ENCODE results near the gene AXDND1. TPM values are rescaled to one million over a fixed set of nuclear protein-coding genes. Genes with fewer than 3 reads are reported as not detected.

The AXDND1 gene
- total and polyA plus RNA-seq, 2 of the 8 experiments (the other 6 are each of a cell fraction or from before 2014, with no cell fraction given): 0.61 TPM; not detected in 1

- no peak for TF ChIP-seq CHD7 (IDR thresholded peaks at IDR 0.05; ENCODE audit: insufficient replicate concordance, low read length)
- TF ChIP-seq YY1 (IDR thresholded peaks at IDR 0.05; ENCODE audit: low read depth, low read length): no peak
- TF ChIP-seq E2F6 (IDR thresholded peaks at IDR 0.05): no peak
- no peak for TF ChIP-seq FOSL1 (IDR thresholded peaks at IDR 0.05; ENCODE audit: insufficient read depth, low read depth, low read length)
- no peak for TF ChIP-seq CTBP2 (IDR thresholded peaks at IDR 0.05; ENCODE audit: borderline replicate concordance, insufficient read depth, insufficient read length, low read length)
- no peak for TF ChIP-seq TAF1 (IDR thresholded peaks at IDR 0.05; ENCODE audit: low read depth, low read length)
- TF ChIP-seq CEBPB (IDR thresholded peaks at IDR 0.05; ENCODE audit: low read depth, low read length): no peak
- TF ChIP-seq CREB1 (IDR thresholded peaks at IDR 0.05): no peak
- no peak for TF ChIP-seq EZH2 (IDR thresholded peaks at IDR 0.05; ENCODE audit: low read depth, low read length, severe bottlenecking)
These were observed 181.3 kb downstream of the AXDND1 start (continued) for GRCh38 chr1:179547021-179547535.
